Hepatocyte (in vitro differentiated cells): ENCODE data around the gene TMEM35A. TPM values are rescaled to one million over a fixed set of nuclear protein-coding genes. Genes with fewer than 3 reads are reported as not detected.

Experiments
- DNase-seq: peaks from one replicate; pipeline ENCODE4 v3.0.0-alpha.2; 2016; ENCODE audit warnings: low spot score
- H2AFZ ChIP-seq: fragments of 200-600 bp; sonication (generic); 2 replicates; pipeline ENCODE4 v1.6.0; 2016; ENCODE audit warnings: antibody characterized with exemption, mild to moderate bottlenecking
- H3K27ac ChIP-seq: fragments of 200-600 bp; sonication (generic); 2 replicates; pipeline ENCODE4 v1.5.1; 2016; ENCODE audit warnings: mild to moderate bottlenecking
- H3K27me3 ChIP-seq: fragments of 200-600 bp; sonication (generic); 2 replicates; pipeline ENCODE4 v1.6.1; 2016
- H3K36me3 ChIP-seq: fragments of 200-600 bp; sonication (generic); replicated peaks from 2 replicates; pipeline ENCODE4 v1.5.1; 2016; ENCODE audit warnings: low read depth; ENCODE audit not compliant: insufficient read depth
- H3K4me1 ChIP-seq: fragments of 200-600 bp; sonication (generic); 2 replicates; pipeline ENCODE4 v1.5.1; 2016; ENCODE audit warnings: mild to moderate bottlenecking, moderate library complexity; ENCODE audit not compliant: insufficient read depth
- H3K4me2 ChIP-seq: fragments of 200-600 bp; sonication (generic); 2 replicates; pipeline ENCODE4 v1.6.0; 2016
- H3K4me3 ChIP-seq: fragments of 200-600 bp; sonication (generic); 2 replicates; pipeline ENCODE4 v1.5.1; 2016; ENCODE audit warnings: mild to moderate bottlenecking
- H3K79me2 ChIP-seq: fragments of 200-600 bp; sonication (generic); 2 replicates; pipeline ENCODE4 v1.6.0; 2017; ENCODE audit warnings: mild to moderate bottlenecking
- H3K9me2 ChIP-seq: fragments of 200-600 bp; sonication (generic); replicated peaks from 2 replicates; pipeline ENCODE4 v1.6.0; 2017; ENCODE audit warnings: mild to moderate bottlenecking; ENCODE audit not compliant: insufficient read depth
- H3K9me3 ChIP-seq: fragments of 200-600 bp; sonication (generic); 2 replicates; pipeline ENCODE4 v1.5.1; 2016; ENCODE audit warnings: low read depth, mild to moderate bottlenecking
- H4K20me1 ChIP-seq: fragments of 200-600 bp; sonication (generic); 2 replicates; pipeline ENCODE4 v1.6.0; 2016; ENCODE audit warnings: mild to moderate bottlenecking; ENCODE audit not compliant: insufficient read depth, poor library complexity, severe bottlenecking
- EZH2 ChIP-seq: fragments of 200-600 bp; sonication (generic); IDR thresholded peaks from 2 replicates; pipeline ENCODE4 v1.6.1; 2016; ENCODE audit warnings: antibody characterized with exemption, mild to moderate bottlenecking, borderline replicate concordance
- EZH2phosphoT487 ChIP-seq: fragments of 200-600 bp; sonication (generic); IDR thresholded peaks from one replicate; pipeline ENCODE4 v1.6.1; 2018; ENCODE audit warnings: antibody characterized with exemption, mild to moderate bottlenecking, low read depth, moderate library complexity; ENCODE audit not compliant: unreplicated experiment, severe bottlenecking
- WGBS: methylation state at CpG from one replicate; pipeline ENCODE4 v1.1.6; 2016; ENCODE audit warnings: low lambda C conversion rate; ENCODE audit errors: missing lambda C conversion rate; 5-methylcytosine and 5-hydroxymethylcytosine counted together
- polyA plus RNA-seq: library from polyadenylated mRNA; unstranded; fragments of >200 nt; fragmentation: Nextera tagmentation; extraction: Ambion mirVana; gene quantifications from 2 replicates; pipeline ENCODE4 v1.2.1, GENCODE V29; 2016
- total RNA-seq: library from RNA; depleted of rRNA; stranded (reverse); fragments of >200 nt; gene quantifications from 2 replicates; pipeline ENCODE4 v1.2.3, GENCODE V29; 2014
- TF ChIP-seq, protein P1 (sequence below): fragments of 200-600 bp; sonication (generic); IDR thresholded peaks from 2 replicates; pipeline ENCODE4 v1.5.1; 2016; ENCODE audit warnings: antibody characterized with exemption, mild to moderate bottlenecking; ENCODE audit not compliant: poor library complexity

Gene TMEM35A
- total and polyA plus RNA-seq, 2 experiments from 2014 or later = 2.6 to 2.9 TPM

DNA sequence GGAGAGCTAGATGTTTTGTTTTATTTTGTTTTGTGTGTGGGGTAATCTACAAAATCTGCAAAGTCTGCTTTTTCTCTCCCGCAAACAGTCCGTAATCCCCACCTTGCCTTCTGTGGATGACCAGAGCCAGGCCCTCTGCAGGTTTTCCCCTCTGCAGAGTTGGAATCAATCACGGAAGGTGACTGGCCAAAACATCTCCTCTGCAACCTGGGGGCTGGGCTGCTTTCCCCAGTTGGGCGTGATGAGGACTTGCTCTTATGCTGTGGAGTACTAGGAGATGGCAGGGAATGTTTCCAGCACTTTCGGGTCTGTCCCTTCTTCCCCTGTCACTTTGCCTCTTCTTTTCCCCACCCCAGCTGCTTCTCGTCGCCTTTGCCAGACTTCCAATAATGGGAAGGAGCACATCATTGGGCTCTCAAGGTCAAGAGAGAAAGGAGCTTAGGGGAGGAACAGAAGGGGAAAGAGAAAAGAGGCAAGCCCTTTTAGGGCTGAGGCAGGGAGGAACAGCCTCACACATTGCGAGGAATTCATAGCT is 1.1 kb downstream of the TMEM35A start:
- Histone ChIP-seq H3K27me3 (no peaks in the 10 kb centered on the region), H3K9me2 (no peaks in the 10 kb centered on the region), H3K4me2 (peak overlapping the region; percentile 77), H3K4me1 (no peaks in the 10 kb centered on the region), H3K4me3 (no peak overlapping the region), H3K79me2 (no peaks in the 10 kb centered on the region), H3K27ac (no peak overlapping the region), H3K9me3 (no peaks in the 10 kb centered on the region), H3K36me3 (no peaks in the 10 kb centered on the region), H2AFZ (no peak overlapping the region), H4K20me1 (no peaks in the 10 kb centered on the region)
- DNase-seq = no peak
- TF ChIP-seq, protein P1, sequence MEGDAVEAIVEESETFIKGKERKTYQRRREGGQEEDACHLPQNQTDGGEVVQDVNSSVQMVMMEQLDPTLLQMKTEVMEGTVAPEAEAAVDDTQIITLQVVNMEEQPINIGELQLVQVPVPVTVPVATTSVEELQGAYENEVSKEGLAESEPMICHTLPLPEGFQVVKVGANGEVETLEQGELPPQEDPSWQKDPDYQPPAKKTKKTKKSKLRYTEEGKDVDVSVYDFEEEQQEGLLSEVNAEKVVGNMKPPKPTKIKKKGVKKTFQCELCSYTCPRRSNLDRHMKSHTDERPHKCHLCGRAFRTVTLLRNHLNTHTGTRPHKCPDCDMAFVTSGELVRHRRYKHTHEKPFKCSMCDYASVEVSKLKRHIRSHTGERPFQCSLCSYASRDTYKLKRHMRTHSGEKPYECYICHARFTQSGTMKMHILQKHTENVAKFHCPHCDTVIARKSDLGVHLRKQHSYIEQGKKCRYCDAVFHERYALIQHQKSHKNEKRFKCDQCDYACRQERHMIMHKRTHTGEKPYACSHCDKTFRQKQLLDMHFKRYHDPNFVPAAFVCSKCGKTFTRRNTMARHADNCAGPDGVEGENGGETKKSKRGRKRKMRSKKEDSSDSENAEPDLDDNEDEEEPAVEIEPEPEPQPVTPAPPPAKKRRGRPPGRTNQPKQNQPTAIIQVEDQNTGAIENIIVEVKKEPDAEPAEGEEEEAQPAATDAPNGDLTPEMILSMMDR = no peak
- TF ChIP-seq EZH2phosphoT487 = no peak
- no peak for TF ChIP-seq EZH2
- WGBS = 51% methylated on average over 8 of the region's 8 CpGs

DNA sequence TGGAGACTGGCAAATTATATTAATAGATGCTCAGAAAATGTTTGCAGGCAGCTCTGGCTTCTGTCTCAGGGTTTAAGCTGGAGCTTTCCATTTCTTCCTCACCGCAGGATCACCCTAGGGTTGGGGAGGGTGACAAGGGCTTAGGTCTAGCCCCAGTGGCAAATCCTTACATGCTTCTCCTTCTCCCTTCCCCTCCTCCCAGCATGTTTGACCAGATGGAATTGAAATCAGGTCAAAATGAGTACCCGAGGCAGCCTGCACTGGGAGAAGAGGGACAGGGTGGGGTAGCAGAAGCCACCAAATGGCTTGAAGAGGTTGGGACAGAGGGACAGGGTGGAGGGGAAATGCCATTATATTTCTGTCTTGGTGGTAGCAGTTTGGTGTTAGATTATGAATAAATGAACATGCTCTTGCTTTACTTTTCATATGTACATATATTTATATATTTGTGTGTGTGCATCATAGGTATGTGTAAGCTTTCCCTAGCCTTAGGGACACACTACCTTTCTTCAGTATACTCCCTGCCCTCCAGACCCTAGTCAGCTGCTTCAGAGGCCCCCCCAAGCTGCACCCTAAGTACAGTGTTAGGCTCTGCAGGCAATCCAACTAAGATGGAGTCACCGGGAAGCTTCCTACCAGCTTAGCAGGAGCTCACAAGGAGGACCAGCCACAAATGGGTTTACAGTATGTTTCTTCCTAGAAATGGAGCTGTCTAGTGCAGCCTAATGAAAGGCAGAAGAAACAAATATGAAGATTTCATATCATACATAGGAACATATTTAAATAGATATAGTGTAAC is 1.8 kb downstream of the TMEM35A start:
- TF ChIP-seq EZH2phosphoT487 = no peak
- TF ChIP-seq EZH2 = no peak
- TF ChIP-seq, protein P1 = no peak
- Histone ChIP-seq H3K27ac (no peak overlapping the region), H2AFZ (no peak overlapping the region), H3K79me2 (no peaks in the 10 kb centered on the region), H3K9me3 (no peaks in the 10 kb centered on the region), H4K20me1 (no peaks in the 10 kb centered on the region), H3K4me2 (peak overlapping the region; percentile 77), H3K36me3 (no peaks in the 10 kb centered on the region), H3K4me3 (no peak overlapping the region), H3K4me1 (no peaks in the 10 kb centered on the region), H3K9me2 (no peaks in the 10 kb centered on the region), H3K27me3 (no peaks in the 10 kb centered on the region)
- no peak for DNase-seq
- WGBS = 75% methylated on average over 3 of the region's 3 CpGs

DNA sequence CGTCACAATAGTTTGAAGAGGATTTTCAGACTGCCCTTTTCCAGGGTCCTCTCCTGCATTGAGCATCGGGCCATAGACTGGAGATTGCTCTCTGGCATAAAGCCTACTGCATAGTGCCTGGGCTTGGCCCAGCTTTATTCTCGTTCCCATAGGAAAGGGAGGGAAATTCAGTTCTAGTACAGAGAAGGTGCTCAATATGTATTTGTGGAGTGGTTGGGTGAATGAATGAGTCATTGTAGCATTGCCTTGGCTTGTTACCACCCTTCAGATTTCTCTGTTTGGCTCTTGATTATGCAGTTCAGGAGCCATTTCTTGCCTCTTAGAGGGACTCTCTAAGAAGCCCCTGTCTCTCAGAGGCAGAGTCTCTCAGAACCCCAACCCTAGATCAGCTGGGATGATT is 2.6 kb downstream of the TMEM35A start:
- H3K36me3 ChIP-seq = no peaks in the 10 kb centered on the region

More for the DNA sequence above, 2.6 kb downstream of the TMEM35A start:
- DNase-seq = no peak
- Histone ChIP-seq H3K79me2 (no peaks in the 10 kb centered on the region), H3K27ac (no peak overlapping the region), H4K20me1 (no peaks in the 10 kb centered on the region), H3K4me3 (no peak overlapping the region), H3K4me2 (no peak overlapping the region), H2AFZ (no peak overlapping the region), H3K9me2 (no peaks in the 10 kb centered on the region), H3K9me3 (no peaks in the 10 kb centered on the region), H3K4me1 (no peaks in the 10 kb centered on the region), H3K27me3 (no peaks in the 10 kb centered on the region)
- TF ChIP-seq, protein P1 = no peak
- TF ChIP-seq EZH2 (no peak), EZH2phosphoT487 (no peak)
- 66% methylated on average over 3 of the region's 3 CpGs for WGBS
